Right lobe of liver (tissue), 4 donors: ENCODE results near the gene CLDN20.
"Not testable (repeated sequence)": the region's sequence is repeated elsewhere in the genome, so short reads cannot be mapped to it uniquely, and the experiment has no call there.

Experiments
- POLR2A ChIP-seq: fragments of 450-650 bp; IDR thresholded peaks from one replicate; pipeline ENCODE4 v1.6.1; 2017; ENCODE audit warnings: antibody characterized with exemption, mild to moderate bottlenecking
- TF ChIP-seq, protein P1 (sequence below), 4 donors: fragments of 200-600 bp in 3 of 4; fragments of 450-650 bp in 1 of 4; IDR thresholded peaks; one replicate each; pipeline versions ENCODE4 v1.5.1 to v1.8.0; 2016 to 2022; ENCODE audit warnings: antibody characterized with exemption in 4 of 4, mild to moderate bottlenecking in 2 of 4
- donor health status: DM: no; HTN: no; CAD: no.
- donor health status: DM: no; HTN: no; CAD: no.
- donor health status: DM: no; HTN: yes; CAD: no.

DNA sequence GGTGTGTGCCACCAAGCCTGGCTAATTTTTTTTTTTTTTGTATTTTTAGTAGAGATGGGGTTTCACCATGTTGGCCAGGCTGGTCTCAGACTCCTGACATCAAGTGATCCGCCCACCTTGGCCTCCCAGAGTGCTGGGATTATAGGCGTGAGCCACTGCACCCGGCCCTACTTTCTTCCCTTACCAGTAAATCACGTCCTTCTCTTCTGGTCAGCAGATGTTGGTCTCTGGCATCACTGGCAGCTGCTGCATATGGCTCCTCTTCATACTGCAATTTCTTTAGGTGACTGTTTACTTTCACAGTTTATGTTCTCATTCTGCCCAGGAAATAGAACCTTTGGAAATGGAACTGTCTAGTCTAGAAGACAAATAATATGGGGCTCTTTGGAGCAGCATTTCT is 32.8 kb upstream of the CLDN20 start:
- TF ChIP-seq, protein P1, sequence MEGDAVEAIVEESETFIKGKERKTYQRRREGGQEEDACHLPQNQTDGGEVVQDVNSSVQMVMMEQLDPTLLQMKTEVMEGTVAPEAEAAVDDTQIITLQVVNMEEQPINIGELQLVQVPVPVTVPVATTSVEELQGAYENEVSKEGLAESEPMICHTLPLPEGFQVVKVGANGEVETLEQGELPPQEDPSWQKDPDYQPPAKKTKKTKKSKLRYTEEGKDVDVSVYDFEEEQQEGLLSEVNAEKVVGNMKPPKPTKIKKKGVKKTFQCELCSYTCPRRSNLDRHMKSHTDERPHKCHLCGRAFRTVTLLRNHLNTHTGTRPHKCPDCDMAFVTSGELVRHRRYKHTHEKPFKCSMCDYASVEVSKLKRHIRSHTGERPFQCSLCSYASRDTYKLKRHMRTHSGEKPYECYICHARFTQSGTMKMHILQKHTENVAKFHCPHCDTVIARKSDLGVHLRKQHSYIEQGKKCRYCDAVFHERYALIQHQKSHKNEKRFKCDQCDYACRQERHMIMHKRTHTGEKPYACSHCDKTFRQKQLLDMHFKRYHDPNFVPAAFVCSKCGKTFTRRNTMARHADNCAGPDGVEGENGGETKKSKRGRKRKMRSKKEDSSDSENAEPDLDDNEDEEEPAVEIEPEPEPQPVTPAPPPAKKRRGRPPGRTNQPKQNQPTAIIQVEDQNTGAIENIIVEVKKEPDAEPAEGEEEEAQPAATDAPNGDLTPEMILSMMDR (IDR thresholded peaks at IDR 0.05), result not testable (repeated sequence)
- not testable (repeated sequence) for TF ChIP-seq POLR2A
